ENCODE measurements around the gene TSHZ3.

The TSHZ3 gene

DNA sequence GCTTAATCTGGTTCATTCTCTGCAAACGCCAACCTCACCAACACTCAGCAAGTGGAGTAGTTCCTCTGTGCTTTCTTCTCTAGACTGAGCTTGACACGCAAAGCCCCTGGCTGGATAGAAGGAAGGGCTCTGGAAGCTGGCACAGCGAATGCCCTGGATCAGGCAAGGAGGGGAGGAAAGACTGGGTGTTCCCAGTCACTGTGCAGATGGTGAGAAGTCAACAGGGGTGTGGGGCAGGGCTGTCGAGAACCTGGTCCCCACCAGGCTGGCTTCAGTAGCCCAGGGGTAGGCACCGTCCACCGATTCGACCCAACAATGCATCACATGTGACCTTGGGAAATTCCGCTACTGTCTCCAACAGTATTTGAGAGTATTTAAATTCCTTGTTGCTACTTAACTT lies 65.5 kb downstream of the TSHZ3 start:
- no peak for DNase-seq (ENCODE audit: low read depth)

DNA sequence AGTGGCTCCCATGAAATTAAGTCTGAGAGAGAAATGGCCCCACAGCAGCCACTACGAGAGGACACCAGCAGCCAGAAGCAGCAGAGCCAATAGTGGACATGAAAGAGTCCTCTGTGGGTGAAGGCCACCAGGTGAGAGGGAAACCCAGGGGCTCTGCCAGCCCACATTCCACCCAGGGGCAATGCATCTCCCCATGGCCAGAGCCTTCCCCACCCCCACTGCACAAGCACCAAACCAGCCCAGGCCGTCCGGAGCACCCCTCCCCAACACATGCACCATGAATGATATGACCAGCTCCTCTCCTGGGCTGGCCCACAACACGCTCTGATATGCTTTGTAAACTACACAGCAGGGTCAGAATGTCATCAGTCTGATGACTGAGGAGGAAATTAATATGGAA lies 66.9 kb downstream of the TSHZ3 start:
- no peak for DNase-seq (ENCODE audit: low read depth)

DNA sequence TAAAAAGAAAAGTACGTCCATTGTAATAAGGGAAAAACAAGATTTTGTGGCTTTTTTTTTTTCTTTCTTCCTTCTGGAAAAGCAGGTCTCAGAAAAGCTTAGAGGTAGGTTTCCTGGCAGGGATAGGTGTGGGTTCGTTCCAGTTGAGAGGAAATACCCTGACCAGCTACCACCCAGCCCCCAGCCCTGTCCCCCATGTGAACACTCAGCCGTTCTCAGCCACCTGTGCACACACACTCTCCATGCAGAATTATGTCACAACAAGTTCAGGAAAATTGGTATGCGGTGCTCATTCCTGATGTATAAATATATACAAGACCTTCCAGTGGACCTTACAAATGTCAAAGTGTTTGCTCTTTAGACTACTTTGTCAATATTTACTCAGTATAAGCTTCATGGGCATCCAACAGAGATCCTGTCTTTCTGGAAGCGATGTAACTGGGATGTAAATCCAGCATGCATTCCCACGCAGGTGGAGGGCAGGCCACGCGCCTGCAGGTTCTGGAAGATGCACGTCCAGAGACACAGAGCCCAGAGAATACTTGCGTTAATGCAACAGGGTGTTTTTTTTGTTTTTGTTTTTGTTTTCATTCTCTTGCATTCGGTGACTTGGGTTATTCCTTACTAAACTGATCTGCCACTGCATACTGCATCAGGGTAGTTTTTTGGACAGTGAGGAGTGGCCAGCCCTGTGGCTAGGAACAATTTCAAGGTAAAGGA lies 68.8 kb downstream of the TSHZ3 start:
- DNase-seq (ENCODE audit: low read depth): no peak

DNA sequence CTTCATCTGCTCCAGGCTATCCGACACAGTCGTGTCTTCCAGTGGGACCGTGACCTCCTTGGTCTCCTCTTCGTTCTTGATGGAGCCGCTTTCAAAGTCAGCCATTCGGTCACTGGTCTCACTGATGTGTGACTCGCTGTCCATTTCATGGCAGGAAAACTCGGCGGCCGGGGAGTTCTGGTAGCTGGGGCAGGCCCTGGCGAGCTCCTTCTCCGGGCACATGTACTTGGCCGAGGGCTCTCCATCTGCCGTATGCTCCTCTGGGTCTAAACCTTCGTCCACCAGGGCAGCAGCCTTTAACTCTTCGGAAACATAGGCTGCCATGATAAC lies 69.8 kb downstream of the TSHZ3 start:
- no peak for DNase-seq (ENCODE audit: low read depth)

DNA sequence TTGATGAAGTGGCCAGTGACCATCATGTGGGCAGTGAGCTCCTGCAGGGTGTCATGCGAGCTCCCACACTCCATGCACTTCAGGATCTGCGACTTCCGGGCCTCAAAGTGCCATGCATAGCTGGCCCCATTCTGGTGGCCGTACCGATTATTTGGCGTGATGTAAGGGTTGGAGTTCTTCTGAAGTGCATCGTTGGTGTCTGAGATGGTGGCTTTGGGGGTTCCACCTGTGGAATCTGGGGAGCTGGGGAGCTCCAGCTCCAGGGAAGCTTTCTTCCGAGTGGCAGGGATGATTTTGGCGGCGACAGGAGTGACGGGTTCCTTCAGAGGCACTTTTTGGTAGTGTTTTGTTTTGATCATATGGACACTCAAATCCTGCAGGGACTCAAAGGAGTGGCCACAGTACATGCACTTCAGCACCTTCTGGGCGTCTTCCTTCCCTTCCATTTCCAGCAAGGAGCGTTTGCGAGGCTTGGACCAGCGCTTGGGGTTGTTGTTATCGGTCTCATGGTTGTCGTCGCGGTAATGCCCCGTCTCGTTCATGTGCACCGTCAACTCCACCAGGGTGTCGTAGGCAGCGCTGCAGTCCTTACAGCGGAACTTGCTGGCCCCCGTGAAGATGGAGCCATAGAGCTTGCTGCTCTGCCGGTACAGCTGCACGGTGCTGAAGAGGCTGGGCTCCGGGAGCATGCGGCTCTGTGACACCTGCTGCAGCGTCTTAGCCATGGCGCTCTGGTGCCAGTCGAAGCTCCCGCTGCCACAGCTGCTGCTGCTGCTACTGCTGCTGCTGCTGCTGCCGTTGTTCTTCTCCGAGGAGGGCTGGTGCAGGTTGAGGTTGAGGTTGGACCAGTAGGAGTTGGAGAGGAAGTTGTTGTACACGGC lies 70.4 kb downstream of the TSHZ3 start:
- no peak for DNase-seq (ENCODE audit: low read depth)

DNA sequence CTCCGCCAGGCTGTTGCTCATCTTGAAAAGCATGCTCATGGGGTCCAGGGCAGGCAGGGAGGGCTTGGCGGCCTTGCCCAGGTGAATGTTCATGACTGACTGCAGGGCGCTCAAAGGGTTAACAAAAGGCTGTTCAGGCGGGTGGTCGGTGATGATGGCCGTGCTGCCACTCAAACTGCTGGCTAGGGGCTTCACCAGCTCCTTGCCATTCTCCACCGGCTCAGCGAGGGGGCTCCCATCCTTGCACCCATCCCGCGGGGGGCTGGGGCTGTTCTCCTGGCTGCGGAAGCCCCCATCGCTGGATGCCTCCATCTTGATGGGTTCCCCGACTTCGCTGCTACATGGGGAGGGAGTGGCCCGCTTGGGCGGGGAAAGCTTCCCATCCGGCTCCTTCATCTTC lies 71.7 kb downstream of the TSHZ3 start:
- DNase-seq (ENCODE audit: low read depth): no peak

DNA sequence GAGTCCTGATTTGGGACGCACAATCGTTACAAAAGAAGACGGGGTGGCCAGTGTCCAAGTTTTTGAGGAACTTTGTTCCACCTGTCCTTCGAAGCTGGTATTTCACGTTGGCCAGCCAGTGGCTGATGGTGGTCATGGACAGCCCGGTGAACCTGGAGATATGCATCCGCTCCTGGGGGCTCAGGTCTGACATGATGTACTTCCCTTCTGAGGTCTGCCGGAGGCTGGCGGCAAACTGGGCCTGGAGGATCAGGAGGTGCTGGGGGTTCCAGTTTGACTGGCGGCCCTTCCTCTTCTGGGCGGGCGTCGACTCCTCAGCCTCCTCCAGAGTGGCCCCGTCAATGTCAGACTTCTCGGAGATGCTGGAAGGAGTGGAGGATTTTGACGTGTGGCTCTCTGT lies 72.4 kb downstream of the TSHZ3 start:
- no peak for DNase-seq (ENCODE audit: low read depth)

DNA sequence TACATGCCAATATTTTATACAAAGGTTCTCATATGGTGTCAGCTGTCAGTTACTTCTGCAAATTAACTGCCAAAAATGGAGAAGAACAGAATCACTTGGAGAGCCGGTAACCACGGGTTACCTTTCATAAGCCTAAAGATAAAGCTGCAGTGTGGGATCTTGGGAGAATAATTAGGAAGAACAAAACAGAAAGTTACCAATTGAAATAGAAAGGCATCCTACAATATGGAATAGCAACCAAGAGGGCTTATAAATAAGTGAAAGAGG lies 74.2 kb downstream of the TSHZ3 start:
- DNase-seq (ENCODE audit: low read depth): no peak

DNA sequence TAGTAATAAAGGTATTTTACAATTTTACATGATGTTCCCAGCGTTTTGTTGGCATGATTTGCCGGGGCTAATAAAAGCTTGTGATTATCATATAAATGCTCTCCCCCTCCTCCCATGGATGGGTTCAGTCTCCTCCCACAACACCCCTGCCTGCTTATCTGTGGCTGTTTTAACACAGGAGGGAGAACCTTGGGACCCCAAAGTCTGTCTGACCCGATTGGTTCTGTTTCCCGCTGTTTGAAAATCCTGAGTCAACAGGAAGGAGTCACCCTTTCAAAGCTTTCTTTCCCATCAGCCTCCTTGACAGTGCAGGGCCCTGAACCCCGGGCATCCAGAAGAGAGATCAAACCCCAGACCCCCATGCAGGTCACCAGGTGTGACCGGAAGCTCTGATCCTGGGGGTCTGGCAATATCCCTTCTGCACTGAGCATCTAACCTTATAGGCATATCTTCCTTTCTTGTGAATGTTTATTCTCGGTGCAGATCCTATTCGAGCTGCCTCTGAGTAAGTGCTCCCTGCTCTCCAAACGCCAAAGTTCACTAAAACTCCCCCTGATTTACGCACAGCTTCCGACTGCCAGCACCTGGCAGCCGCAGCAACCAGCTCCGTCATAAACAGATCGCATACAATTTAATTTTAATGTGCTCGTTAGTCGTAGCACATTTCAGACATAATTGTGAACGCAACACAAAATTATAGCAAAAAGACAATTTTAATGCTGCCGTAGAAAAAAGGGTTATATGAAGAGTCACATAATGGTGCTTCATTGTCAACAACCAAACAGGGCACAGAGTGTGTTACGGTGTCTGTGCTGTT lies 74.8 kb downstream of the TSHZ3 start:
- DNase-seq (ENCODE audit: low read depth): no peak

DNA sequence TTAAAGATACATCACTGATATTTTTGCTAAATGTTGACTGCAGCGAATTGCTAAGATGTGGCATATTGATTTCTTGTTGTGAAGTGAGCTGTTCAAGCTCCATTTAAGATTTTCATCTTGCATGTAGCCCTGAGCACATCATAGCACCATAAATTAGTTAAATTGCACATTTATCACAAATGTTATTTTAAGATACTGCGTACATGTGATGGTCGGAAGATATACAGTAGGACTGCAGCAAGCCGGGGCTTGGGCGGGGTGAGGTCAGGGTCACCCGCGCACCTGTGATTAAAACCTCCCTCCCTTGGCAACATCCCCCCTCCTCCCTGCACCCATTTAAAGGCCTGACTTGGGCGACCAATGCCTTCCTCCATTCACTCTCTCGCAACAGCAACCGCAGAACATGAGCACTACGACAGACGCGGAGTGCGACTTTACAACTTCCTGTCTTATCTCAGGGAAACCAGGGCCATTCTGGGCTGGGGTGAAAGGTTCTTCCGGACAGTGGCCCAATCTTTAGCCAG lies 76.6 kb downstream of the TSHZ3 start:
- DNase-seq (ENCODE audit: low read depth): no peak

DNA sequence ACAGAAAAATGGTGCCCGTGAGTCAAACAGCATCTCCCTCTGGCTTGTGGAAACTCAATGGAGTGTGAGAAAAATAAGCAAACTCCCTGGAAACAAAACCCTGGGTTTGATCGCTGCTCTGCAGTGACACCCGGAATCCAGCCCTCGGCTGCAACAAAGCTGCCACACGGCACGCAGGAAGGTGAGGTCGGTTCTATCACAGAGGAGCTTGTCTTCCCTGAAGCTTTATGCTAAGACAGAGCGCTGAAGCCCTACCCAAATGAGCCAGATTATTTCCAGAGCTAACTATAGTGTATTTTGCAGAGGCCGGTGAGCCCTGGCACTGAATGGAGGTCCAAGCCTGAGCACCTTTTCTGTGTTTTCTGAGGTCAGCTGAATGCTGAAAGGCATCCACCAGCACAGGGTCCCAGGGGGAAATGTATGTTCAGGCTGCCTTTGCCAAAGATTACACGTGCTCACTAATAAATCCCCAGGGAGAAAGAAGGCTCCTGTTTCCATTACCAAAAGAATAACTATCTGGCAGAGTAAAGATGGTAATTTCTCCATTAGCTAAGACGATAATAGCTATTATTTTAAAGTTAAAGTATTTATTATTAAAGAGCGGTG lies 77.8 kb downstream of the TSHZ3 start:
- DNase-seq (ENCODE audit: low read depth): no peak

DNA sequence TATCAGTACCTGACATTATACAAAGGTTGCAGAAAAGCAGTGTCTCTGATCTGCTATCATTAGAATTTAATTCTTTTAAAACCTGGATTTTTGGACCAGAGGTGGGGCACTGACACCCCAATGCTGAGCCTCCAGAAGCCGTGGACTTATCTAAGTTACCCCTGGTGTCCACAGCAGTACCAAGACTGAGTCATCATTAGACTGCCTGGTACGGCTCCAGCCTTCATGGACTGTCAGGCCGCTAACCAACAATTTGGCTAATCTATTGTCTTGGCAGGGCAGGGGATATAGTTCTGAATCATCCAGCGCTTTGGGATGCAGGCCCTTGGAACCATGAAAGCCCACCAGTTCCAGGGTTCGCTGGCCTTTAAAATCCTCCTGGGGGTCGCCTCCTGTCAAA lies 78.3 kb downstream of the TSHZ3 start:
- no peak for DNase-seq (ENCODE audit: low read depth)

DNA sequence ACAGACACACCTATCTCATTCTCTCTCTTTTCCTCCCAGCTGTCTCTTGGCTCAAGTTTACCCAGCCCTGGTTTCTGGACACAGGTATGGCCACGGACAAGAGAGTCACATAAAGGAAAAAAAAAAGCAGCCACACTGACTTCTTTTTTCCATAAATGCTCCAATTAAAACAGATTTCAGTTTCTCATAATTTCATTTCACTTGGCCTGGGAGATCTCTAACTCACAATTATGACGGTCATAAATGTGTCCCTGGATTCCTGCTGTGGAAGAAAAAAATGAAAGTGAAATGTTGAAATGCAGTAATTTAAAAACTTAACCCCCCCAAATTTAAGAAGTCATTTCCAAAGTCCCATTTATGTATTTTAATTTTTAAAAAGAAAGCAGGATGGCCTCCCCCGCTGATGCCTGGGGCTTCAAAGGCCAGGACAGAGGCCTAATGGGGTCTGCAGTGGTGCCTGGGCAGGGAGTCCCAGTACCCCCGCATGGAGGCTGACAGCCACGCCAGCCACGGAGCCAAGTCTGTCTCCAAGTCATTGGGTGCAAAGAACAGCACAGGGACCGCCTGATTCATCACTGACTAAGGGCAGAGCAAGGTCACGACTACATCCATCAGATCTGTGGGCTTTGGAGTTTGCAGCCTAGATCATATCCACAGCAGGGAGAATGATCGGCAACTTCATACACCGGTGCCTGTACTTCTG lies 79.7 kb downstream of the TSHZ3 start:
- DNase-seq (ENCODE audit: low read depth): no peak

DNA sequence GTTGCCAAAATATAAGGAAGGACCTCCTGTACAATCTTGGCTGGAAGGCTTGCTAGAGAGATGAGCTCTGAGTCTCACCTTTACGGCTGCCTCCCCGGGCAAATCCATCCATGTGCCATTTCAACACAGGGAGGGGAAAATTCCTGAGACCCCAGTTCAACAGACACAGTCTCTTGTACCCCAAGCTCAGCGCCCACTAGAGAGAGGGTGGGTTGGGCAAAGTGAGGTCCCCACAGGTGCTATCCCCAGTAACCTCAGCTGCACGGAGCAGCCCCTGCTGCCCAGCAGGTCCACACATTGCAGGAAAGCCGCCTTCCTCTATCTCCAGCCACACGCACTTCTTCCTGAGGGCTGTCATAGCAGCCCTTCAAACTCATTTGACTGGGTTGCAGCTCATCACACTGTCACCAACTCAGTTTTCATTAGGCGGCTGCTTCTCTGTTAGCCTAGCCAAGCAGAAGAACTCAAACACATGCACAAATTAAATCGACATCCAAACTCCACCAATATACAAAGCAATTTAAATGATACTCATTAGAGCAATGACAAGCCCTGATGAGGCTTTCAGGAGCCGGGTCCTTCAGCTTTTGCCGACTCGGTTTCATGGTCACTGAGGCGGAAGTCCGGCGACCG lies 80.4 kb downstream of the TSHZ3 start:
- DNase-seq (ENCODE audit: low read depth): no peak

DNA sequence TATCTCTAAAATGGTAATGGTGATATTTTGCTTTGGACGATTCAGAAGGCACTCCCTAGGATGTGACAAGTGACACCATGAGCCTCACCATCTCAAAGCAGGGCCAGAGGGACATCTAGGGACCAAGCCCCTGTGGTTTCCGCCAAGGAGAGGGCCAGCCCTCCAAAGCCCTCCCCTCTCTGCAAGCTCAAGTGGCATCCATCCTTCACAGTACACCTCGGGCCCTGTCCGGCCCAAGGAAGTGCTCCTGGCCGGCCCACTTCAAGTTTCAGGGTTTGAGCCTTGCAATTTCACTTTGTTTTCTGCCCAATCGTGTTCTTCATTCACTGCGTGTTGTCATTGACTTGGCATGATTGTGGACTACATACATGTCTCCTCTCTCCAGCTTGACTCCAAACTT lies 82.5 kb downstream of the TSHZ3 start:
- DNase-seq (ENCODE audit: low read depth): no peak

DNA sequence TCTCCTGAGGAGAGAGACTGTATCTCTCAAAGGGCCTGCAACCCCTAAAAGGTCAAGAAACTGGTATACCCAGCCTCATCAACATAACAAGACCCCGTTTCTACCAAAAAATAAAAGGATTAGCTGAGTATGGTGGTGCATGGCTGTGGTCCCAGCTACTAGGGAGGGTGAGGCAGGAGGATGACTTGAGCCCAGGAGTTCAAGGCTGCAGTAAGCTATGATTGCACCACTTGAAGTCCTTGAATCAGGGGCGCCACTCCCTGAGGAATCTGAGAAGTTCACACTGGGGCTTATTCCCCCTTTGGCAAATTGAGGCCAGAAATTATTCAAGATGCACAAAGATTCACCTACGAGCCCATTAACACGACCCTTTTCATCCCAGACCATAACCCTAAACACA lies 83.0 kb downstream of the TSHZ3 start:
- DNase-seq (ENCODE audit: low read depth): no peak

DNA sequence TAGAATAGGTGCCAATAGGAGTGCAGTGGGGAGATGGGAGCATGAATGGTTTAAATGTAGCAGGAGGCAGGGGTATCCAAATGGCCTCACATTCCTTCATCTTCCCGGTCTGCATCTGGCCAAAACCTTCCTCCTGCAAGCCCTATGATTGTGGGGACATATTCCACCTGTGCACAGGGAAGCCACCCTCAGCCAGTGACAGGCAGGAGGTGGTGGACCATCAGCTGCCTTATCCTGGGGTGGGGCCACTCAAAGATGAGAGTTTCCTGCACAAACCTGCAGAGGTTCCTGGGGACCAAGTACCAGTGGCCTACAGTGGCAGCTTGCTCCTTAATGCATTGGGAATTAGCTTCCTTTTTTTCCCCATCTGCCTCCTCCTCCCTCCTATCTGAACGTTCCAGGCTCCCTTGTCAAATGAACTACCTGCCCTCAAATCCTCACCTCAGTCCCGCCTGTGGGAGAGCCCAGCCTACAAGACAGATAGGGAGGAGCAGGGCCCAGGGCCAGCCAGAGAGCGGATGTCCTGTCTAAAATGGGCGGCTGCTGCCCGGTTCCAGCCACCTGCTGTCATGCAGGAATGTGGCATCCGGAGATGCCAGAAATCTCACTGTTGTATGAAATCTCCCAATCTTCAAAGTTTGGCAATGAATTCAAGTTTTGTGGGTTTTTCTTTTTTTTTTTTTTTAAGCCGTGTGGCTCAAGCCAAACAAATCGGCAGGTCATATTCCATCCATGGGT lies 85.0 kb downstream of the TSHZ3 start:
- DNase-seq (ENCODE audit: low read depth): no peak

DNA sequence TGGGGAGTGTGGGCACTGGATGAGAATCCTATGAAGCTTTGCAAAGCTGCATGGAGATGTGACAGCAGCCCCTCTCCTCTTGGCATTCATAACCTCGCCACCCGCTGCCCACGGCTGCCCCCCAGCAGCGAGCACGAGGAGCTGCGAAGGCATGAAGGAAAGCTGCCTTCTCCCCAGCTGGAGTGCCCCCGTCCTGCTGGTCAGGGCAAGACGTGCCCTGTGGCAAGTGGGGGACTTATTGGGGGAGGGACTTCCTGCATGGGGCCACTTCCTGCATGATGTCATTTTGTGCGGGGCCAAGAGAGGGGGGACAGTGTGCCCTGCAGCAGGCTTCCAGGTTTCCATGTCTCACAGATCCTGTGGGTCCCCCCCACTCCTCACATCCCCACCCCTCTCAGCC lies 85.9 kb downstream of the TSHZ3 start:
- no peak for DNase-seq (ENCODE audit: low read depth)

DNA sequence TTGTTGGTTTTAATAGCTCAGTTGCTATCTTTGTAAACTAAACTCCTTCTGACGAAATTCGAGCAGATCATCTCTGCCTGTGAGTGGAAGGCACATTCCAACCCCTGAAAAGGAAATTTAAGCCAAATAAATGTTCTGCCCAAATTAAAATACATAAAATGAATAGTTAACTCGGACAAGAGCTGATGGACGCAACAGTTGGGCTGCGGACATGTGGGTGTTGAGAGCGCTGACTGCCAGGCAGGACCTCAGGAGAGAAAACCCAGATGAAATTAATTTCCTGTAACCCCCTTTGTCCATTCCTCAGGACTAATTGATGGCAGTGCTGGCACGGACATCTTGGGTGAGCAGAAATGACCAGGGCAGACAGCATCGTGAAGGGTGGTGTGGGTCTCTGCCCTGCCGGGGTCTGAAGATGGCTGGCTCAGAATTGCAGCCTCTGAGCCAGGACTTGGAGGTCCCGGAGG lies 86.5 kb downstream of the TSHZ3 start:
- DNase-seq (ENCODE audit: low read depth): no peak

DNA sequence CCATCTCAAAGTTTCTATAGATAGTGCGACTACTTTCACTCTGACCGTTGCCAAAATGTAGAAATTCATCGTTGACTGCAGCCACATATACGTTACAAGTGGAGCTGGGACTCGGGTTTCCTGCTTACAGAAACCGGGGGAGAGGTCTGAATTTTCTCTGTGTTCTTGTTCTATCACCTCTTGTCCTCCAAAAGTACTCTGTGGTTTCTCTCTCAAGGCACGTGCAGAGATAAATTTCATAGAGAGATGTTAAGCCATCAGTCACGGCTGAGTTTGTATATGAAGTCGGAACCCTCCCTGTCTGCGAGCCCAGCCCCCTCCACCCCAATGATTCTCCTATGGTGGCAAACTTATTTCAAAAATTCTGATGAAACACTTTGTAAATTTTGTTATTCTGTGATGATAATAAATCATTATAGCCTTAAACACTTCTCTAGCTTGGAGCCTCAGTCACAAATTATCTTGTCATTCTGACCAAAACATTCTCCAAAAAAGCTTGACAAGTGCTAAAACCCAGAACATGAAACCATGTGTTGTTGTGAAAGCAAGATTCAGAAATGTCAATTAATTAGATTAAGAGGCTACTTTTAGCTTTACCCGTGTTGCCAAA lies 87.5 kb downstream of the TSHZ3 start:
- no peak for DNase-seq (ENCODE audit: low read depth)
